HG03558 (cell line): ENCODE data around the gene ACADM.
A peak's percentile ranks its signal among the peaks of the same experiment; 100 is the strongest.
"Not testable (repeated sequence)": the region's sequence is repeated elsewhere in the genome, so short reads cannot be mapped to it uniquely, and the experiment has no call there.

ENCODE experiments used
- ATAC-seq: cut with Tn5 transposase; IDR thresholded peaks from one replicate; pipeline ENCODE4 v1.9.1; 2021; ENCODE audit warnings: moderate number of reproducible peaks; ENCODE audit not compliant: unreplicated experiment; ENCODE audit errors: extremely low read depth

ACADM gene

GRCh38 chr1:75733661-75734060 is 9.2 kb downstream of the ACADM start:
- ATAC-seq: no peak

DNA sequence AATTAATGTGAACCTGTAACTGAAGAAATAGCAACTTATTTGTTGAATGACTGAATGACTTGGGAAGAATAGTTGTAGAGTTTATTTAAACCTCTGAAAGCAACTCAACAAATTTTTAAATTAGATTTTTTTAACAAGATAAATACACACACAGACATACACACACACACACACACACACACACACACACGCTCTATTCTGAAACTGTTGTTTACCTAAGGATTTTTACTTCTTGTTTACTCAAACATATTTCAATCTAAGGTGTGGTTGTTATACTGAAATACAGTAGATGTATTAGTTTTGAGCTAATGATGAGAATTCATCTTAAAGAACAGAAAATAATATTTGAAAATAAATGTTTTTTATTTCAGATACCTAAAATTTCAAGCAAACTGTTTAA is 11.5 kb downstream of the ACADM start:
- ATAC-seq: no peak

GRCh38 chr1:75742047-75742625 is 17.6 kb downstream of the ACADM start:
- ATAC-seq: no peak

- peak; percentile 66 for ATAC-seq
Observed at GRCh38 chr1:75745276-75745675, 20.8 kb downstream of the ACADM start.

DNA sequence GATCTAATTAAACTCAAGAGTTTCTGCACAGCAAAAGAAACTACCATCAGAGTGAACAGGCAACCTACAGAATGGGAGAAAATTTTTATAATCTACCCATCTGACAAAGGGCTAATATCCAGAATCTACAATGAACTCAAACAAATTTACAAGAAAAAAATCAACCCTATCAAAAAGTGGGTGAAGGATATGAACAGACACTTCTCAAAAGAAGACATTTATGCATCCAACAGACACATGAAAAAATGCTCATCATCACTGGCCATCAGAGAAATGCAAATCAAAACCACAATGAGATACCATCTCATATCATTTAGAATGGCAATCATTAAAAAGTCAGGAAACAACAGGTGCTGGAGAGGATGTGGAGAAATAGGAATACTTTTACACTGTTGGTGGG is 32.7 kb downstream of the ACADM start:
- not testable (repeated sequence) for ATAC-seq

DNA sequence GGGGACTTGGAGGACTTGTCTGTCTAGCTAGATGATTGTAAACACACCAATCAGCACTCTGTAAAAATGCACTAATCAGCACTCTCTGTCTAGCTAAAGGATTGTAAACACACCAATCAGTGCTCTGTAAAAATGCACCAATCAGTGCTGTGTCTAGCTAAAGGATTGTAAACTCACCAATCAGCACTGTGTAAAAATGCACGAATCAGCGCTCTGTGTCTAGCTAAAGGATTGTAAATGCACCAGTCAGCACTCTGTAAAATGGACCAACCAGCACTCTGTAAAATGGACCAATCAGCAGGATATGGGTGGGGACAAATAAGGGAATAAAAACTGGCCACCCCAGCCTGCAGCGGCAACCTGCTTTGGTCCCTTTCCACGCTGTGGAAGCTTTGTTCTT is 34.0 kb downstream of the ACADM start:
- ATAC-seq: not testable (repeated sequence)

DNA sequence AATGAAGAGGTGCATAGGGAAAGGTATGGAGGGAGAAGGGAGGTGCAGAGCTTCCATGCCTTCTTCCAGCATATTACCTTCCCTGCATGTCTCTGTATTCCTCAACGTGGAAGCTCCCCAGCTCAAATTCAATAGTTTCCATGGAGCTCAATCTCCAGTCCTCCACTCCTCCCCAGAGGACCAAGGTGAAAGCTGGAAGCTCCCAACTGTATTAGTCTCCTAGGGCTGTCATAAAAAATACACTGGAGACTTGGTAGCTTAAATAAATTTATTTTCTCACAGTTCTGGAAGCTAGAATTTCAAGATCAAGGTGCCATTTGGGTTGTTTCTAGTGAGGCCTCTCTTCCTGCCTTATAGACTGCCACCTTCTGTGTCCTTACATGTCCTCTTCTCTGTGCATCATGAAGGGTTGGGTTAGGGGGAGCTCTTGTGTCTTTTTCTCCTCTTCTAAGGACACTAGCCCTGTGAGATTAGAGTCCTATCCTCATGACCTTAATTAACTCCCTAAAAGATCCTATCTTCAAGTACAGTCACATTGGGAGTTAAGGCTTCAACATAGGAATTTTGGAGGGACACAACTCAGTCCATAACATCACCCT is 39.6 kb downstream of the ACADM start:
- ATAC-seq: no peak

GRCh38 chr1:75765697-75766355 is 41.3 kb downstream of the ACADM start:
- no peak for ATAC-seq

GRCh38 chr1:75768016-75768415 is 43.5 kb downstream of the ACADM start:
- ATAC-seq: no peak

- ATAC-seq: no peak
Observed at GRCh38 chr1:75770761-75771160, 46.3 kb downstream of the ACADM start.

GRCh38 chr1:75771978-75772377 is 47.5 kb downstream of the ACADM start:
- ATAC-seq: no peak

DNA sequence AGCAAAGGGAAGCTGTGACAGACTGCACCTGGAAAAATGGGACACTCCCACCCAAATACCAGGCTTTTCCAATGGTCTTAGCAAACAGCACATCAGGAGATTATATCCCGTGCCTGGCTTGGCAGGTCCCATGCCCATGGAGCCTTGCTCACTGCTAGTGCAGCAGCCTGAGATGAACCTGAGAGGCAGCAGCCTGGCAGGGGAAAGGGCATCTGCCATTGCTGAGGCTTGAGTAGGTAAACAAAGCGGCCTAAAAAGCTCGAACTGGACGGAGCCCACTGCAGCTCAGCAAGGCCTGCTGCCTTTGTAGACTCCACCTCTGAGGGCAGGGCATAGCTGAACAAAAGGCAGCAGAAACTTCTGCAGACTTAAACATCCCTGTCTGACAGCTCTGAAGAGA is 53.3 kb downstream of the ACADM start:
- ATAC-seq: not testable (repeated sequence)

GRCh38 chr1:75778694-75779093 is 54.2 kb downstream of the ACADM start:
- not testable (repeated sequence) for ATAC-seq

- not testable (repeated sequence) for ATAC-seq
Observed at GRCh38 chr1:75780183-75780582, 55.7 kb downstream of the ACADM start.

DNA sequence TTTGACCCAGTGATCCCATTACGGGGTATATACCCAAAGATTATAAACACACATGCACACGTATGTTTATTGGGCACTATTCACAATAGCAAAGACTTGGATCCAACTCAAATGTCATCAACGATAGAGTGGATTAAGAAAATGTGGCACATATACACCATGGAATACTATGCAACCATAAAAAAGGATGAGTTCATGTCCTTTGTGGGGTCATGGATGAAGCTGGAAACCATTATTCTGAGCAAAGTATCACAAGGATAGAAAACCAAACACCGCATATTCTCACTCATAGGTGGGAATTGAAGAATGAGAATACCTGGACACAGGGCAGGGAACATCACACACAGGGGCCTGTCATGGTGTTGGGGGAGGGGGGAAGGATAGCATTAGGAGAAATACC is 59.4 kb downstream of the ACADM start:
- ATAC-seq: not testable (repeated sequence)

GRCh38 chr1:75785320-75785982 is 60.9 kb downstream of the ACADM start:
- peak; percentile 9 for ATAC-seq

- peak; percentile 61 for ATAC-seq
Observed at GRCh38 chr1:75785983-75786853, 61.7 kb downstream of the ACADM start, which contains the start of gene RABGGTB. RABGGTB (plus strand) TSS chr1:75786256; CDS start chr1:75786272, 16 bp downstream.

GRCh38 chr1:75786901-75787493 is 62.5 kb downstream of the ACADM start:
- no peak for ATAC-seq

GRCh38 chr1:75787524-75787923 is 63.0 kb downstream of the ACADM start:
- no peak for ATAC-seq

DNA sequence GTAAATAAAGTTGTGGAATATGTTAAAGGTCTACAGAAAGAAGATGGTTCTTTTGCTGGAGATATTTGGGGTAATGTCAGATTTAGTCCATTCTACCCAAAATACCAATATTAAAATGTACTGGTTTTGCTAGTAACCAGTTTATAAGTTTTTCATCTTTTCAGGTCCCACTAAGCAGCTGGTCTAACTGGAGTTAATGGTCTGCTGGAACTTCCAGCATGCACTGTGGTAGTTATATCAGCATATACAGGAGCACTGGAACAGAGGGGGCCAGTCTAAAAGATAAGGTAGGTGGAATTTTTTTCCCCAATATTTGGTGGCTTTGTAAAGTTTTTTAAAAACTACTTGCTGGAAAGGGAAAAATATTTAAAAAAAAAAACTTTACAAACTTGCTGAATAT is 65.5 kb downstream of the ACADM start:
- ATAC-seq: no peak
